GM19324 (cell line): Measurements from ENCODE around the gene TSC22D2.

Source experiments
- ATAC-seq: cut with Tn5 transposase; IDR thresholded peaks from one replicate; pipeline ENCODE4 v1.9.1; 2021; ENCODE audit warnings: mild to moderate bottlenecking, moderate library complexity; ENCODE audit not compliant: unreplicated experiment, low FRiP score

The TSC22D2 gene

GRCh38 chr3:150446470-150446977 is 38.4 kb downstream of the TSC22D2 start:
- ATAC-seq, result no peak

GRCh38 chr3:150447084-150447483 is 39.0 kb downstream of the TSC22D2 start:
- no peak for ATAC-seq

GRCh38 chr3:150447631-150448465 is 39.8 kb downstream of the TSC22D2 start:
- ATAC-seq, result no peak

- no peak for ATAC-seq
Observed at GRCh38 chr3:150449169-150449721, 41.1 kb downstream of the TSC22D2 start.

GRCh38 chr3:150450916-150451315 is 42.8 kb downstream of the TSC22D2 start:
- ATAC-seq, result no peak

GRCh38 chr3:150451329-150452048 is 43.4 kb downstream of the TSC22D2 start:
- ATAC-seq, result no peak

- no peak for ATAC-seq
Observed at GRCh38 chr3:150453353-150453752, 45.3 kb downstream of the TSC22D2 start.

GRCh38 chr3:150454085-150454484 is 46.0 kb downstream of the TSC22D2 start:
- no peak for ATAC-seq

GRCh38 chr3:150454622-150455021 is 46.5 kb downstream of the TSC22D2 start:
- ATAC-seq, result no peak

GRCh38 chr3:150455341-150455740 is 47.2 kb downstream of the TSC22D2 start:
- no peak for ATAC-seq

GRCh38 chr3:150458001-150458400 is 49.9 kb downstream of the TSC22D2 start:
- ATAC-seq, result no peak

GRCh38 chr3:150460484-150460883 is 52.4 kb downstream of the TSC22D2 start:
- no peak for ATAC-seq

GRCh38 chr3:150461399-150461798 is 53.3 kb downstream of the TSC22D2 start:
- no peak for ATAC-seq

- no peak for ATAC-seq
Observed at GRCh38 chr3:150462108-150462507, 54.0 kb downstream of the TSC22D2 start.

- ATAC-seq, result no peak
Observed at GRCh38 chr3:150464684-150465083, 56.6 kb downstream of the TSC22D2 start.

- no peak for ATAC-seq
Observed at GRCh38 chr3:150467381-150467780, 59.3 kb downstream of the TSC22D2 start.

- no peak for ATAC-seq
Observed at GRCh38 chr3:150469031-150469930, 61.2 kb downstream of the TSC22D2 start.

- no peak for ATAC-seq
Observed at GRCh38 chr3:150469931-150470740, 62.0 kb downstream of the TSC22D2 start.

GRCh38 chr3:150472421-150472820 is 64.3 kb downstream of the TSC22D2 start:
- no peak for ATAC-seq
